GM12875 (cell line): Measurements from ENCODE around the gene HMCN1.

Source experiments
- H3K4me3 ChIP-seq: one replicate; pipeline ENCODE4 v1.5.1; 2011; ENCODE audit warnings: low read depth, low read length, control low read depth
- TF ChIP-seq, protein P1 (sequence below): IDR thresholded peaks from 2 replicates; pipeline ENCODE4 v1.5.1; 2011; ENCODE audit warnings: low read depth, mild to moderate bottlenecking, control low read depth, inconsistent platforms, low read length, moderate library complexity, borderline replicate concordance; ENCODE audit not compliant: insufficient read depth

Gene HMCN1

DNA sequence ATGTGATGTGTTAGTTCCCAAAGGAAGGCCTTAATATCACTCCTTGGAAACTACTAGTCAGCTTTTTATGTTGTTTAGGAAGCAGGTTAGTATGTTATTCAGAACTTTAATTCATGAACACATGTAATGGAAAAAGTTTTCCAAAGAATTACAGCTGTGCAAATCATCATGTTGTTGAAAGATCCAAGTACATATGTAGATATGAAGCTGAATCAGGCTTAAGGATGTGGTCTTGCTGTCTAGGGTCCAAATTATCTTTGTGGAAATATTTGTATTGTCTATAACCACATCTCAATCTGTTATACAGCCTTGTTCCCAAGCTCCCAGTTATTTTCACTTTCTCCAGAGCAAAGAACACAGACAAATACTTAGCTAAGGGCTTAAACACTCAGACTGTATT lies 409.3 kb downstream of the HMCN1 start:
- TF ChIP-seq, protein P1, sequence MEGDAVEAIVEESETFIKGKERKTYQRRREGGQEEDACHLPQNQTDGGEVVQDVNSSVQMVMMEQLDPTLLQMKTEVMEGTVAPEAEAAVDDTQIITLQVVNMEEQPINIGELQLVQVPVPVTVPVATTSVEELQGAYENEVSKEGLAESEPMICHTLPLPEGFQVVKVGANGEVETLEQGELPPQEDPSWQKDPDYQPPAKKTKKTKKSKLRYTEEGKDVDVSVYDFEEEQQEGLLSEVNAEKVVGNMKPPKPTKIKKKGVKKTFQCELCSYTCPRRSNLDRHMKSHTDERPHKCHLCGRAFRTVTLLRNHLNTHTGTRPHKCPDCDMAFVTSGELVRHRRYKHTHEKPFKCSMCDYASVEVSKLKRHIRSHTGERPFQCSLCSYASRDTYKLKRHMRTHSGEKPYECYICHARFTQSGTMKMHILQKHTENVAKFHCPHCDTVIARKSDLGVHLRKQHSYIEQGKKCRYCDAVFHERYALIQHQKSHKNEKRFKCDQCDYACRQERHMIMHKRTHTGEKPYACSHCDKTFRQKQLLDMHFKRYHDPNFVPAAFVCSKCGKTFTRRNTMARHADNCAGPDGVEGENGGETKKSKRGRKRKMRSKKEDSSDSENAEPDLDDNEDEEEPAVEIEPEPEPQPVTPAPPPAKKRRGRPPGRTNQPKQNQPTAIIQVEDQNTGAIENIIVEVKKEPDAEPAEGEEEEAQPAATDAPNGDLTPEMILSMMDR = no peak
- H3K4me3 ChIP-seq = no peak overlapping the region

DNA sequence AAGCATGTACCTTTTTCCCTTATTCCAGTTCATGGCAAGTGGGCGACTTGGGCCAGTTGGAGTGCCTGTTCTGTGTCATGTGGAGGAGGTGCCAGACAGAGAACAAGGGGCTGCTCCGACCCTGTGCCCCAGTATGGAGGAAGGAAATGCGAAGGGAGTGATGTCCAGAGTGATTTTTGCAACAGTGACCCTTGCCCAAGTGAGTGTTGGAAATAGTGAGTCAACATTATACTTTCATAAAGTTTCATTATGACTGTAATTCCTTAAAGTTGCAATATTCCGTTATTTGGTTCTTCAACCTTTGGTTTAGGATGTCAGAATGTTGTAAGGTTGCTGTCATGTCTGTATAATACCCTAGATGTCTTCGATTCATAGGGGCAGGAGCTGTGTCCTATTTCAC lies 410.3 kb downstream of the HMCN1 start:
- TF ChIP-seq, protein P1 = no peak

DNA sequence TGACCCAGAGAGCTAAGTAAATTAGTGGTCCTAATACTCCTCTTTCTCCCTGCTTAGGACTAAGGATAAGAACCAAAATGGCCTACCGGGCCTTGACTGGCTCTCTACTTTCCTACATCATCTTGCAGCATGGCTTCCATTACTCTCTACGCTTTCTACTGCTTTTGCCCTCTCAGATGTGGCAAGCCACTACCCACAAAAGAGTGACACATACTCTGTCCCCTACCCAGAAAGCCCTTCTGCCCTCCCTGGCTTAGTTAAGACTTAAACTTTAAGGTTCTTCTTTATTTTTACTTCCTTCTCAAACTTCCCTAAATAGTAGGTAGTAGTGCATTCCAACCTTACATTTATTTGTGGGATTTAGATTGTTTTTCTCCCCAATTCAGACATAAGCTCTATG lies 412.8 kb downstream of the HMCN1 start:
- TF ChIP-seq, protein P1 = no peak

More for the DNA sequence above, 410.3 kb downstream of the HMCN1 start:
- H3K4me3 ChIP-seq = no peak overlapping the region

DNA sequence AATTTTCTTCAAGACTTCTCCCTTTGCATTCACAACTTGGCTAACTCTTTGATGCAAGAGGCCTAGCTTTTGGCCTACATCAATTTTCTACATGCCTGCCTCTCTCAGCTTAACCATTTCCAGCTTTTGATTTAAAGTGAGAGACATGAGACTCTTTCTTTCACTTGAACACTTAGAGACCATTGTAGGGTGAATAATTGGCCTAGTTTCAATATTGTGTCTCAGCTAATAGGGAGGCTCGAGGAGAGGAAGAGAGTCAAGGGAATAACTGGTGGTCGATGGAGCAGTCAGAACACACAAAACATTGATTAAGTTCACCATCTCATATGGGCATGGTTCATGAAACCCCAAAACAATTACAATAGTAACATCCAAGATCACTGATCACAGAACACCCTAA lies 415.4 kb downstream of the HMCN1 start:
- TF ChIP-seq, protein P1 = no peak
- no peak overlapping the region for H3K4me3 ChIP-seq

More for the DNA sequence above, 412.8 kb downstream of the HMCN1 start:
- H3K4me3 ChIP-seq = no peak overlapping the region

DNA sequence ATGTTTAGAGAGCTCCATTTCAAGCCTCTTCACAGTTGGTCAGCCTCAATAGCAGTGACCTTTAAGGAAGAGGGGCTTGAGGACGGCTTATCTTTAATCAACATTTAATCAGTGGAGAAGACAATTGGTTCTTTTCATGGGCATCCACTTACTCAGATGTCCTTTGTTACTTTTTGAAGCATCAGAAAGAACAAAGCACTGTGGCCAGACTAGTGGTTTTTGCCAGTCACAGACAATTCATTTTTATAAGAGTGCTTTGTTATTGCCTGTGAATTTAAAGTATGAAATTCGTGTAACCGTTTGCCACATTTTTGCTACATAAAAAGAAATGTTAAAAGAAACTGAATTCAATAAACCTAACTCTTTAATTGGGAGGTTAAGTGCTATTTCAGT lies 418.0 kb downstream of the HMCN1 start:
- no peak overlapping the region for H3K4me3 ChIP-seq
- TF ChIP-seq, protein P1 = no peak

DNA sequence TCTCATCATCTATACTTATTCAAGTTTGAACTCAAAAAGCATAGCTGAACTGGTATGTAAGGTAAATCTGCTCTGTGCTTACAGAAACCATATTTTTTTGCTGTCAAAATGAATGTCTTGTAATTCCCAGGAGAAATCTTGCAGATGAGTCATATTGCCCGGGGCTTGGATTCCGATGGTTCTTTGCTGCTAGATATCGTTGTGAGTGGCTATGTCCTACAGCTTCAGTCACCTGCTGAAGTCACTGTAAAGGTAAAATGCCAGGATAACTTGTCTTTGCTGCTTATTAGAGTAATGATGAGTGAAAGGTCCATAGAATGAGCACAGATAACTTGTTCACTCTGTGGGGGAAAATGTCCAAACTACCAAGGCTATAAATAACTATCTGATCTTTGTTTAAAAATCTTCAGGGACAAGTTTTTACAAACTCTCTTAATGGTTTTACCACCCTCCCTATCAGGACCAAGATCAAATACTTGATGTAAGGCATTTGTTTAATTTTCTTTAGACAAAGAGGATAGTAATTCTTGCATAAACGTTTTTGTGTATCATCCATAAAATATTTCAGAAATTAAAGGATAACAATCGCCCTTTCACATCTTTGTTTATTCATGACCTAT lies 418.5 kb downstream of the HMCN1 start:
- TF ChIP-seq, protein P1 = no peak
- H3K4me3 ChIP-seq = no peak overlapping the region

DNA sequence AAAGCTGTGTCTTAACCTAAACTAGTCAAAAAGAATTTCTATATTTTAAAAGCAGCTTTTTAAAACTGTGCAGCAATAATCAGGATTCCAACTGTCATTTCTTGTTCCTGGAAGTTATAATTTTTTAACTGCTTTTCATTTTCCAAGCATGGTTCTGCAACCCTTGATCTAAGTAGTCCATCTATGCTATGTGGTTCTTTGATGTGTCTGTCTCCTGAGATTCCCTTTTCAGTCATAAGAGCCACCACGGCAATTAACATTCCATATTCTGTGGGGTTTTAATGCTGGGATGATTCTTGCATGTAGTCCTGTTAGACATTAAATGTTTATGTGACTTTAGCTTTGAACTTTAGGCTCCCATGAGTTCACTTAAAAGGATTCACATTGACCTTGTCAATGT lies 420.5 kb downstream of the HMCN1 start:
- TF ChIP-seq, protein P1 = no peak
- no peak overlapping the region for H3K4me3 ChIP-seq
